Left ventricle myocardium inferior (tissue), 1 donor: ENCODE results near the gene EP400. TPM values are rescaled to one million over a fixed set of nuclear protein-coding genes. Genes with fewer than 3 reads are reported as not detected.

ENCODE experiments used
- DNase-seq: peaks from one replicate; pipeline ENCODE4 v3.0.0-alpha.2; 2020
- H3K27ac ChIP-seq: fragments of 200-600 bp; replicated peaks from 2 replicates; pipeline ENCODE4 v1.8.0; 2021
- H3K27me3 ChIP-seq: fragments of 200-600 bp; 2 replicates; pipeline ENCODE4 v1.8.0; 2021; ENCODE audit warnings: low read depth
- H3K36me3 ChIP-seq: fragments of 200-600 bp; 2 replicates; pipeline ENCODE4 v1.8.0; 2021
- H3K4me1 ChIP-seq: fragments of 200-600 bp; 2 replicates; pipeline ENCODE4 v1.8.0; 2021
- H3K4me3 ChIP-seq: fragments of 200-600 bp; 2 replicates; pipeline ENCODE4 v1.8.0; 2021; ENCODE audit warnings: mild to moderate bottlenecking, moderate library complexity
- H3K9me3 ChIP-seq: fragments of 200-600 bp; replicated peaks from 2 replicates; pipeline ENCODE4 v1.8.0; 2021
- intact Hi-C: fragments of 100-400 bp; cut with micrococcal nuclease; formaldehyde crosslinking; loops from one replicate; pipeline ENCODE4 v1.11.0; 2022
- total RNA-seq: library from RNA; stranded (reverse); fragmentation: NEBNext Ultra II Directional; extraction: Animal tissue kit (Norgen Biotek cat#: 25700); gene quantifications from one replicate; pipeline ENCODE4 v1.2.1, GENCODE V29; 2021
- TF ChIP-seq, protein P1 (sequence below): fragments of 200-600 bp; IDR thresholded peaks from 2 replicates; pipeline ENCODE4 v1.8.0; 2021; ENCODE audit warnings: antibody characterized with exemption, mild to moderate bottlenecking, borderline replicate concordance
- donor health status: DM: no; HTN: yes; CAD: no; lungs with severe emphysema.

Gene EP400
- total RNA-seq, 1 donor from 2014 or later, result 15.3 TPM

DNA sequence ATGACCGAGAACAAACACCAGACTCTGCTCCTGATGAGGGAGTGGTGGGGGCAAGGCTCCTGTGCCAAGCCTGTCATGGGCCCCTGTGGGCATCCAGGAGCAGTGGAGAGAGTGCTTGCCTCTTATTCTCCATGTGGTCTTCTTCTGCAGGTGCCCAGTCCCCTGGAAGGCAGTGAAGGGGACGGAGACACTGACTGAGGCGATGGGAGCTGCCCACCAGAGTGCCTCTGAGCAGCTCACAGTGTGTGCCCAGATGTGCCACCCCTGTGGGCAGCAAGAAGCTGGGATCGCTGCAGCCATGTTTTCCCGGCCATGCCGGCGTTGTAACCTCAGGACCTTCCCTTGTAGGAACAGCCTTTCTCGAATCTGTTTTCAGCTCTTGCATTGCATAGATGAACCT, 6.4 kb upstream of the EP400 start:
- TF ChIP-seq, protein P1, sequence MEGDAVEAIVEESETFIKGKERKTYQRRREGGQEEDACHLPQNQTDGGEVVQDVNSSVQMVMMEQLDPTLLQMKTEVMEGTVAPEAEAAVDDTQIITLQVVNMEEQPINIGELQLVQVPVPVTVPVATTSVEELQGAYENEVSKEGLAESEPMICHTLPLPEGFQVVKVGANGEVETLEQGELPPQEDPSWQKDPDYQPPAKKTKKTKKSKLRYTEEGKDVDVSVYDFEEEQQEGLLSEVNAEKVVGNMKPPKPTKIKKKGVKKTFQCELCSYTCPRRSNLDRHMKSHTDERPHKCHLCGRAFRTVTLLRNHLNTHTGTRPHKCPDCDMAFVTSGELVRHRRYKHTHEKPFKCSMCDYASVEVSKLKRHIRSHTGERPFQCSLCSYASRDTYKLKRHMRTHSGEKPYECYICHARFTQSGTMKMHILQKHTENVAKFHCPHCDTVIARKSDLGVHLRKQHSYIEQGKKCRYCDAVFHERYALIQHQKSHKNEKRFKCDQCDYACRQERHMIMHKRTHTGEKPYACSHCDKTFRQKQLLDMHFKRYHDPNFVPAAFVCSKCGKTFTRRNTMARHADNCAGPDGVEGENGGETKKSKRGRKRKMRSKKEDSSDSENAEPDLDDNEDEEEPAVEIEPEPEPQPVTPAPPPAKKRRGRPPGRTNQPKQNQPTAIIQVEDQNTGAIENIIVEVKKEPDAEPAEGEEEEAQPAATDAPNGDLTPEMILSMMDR, result no peak
- Histone ChIP-seq H3K9me3 (no peaks in the 10 kb centered on the region), H3K4me3 (no peak overlapping the region), H3K27ac (no peak overlapping the region), H3K36me3 (peaks cover 46% of the 10 kb centered on the region), H3K27me3 (no peaks in the 10 kb centered on the region), H3K4me1 (peaks cover 9% of the 10 kb centered on the region)
- intact Hi-C loops, result no loop called here
- no peak for DNase-seq

DNA sequence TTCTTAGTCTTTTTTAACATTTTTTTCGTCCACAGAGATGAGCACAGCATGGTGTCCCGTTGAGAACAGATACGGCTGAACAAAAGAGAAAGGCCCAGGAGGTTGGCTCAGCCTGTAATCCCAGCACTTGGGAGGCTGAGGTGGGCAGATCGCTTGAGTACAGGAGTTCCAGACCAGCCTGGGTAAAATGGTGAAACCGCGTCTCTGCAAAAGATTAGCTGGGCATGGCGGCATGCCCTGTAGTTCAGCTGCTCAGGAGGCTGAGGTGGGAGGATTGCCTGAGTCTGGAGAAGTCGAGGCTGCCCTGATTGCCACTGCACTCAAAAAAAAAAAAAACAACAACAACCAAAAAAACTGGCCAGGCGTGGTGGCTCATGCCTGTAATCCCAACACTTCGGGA, 5.9 kb upstream of the EP400 start:
- Histone ChIP-seq H3K4me3 (no peak overlapping the region), H3K27me3 (no peaks in the 10 kb centered on the region), H3K27ac (no peak overlapping the region), H3K9me3 (no peaks in the 10 kb centered on the region), H3K36me3 (peaks cover 46% of the 10 kb centered on the region), H3K4me1 (peaks cover 9% of the 10 kb centered on the region)
- intact Hi-C loops, result no loop called here
- TF ChIP-seq, protein P1, result no peak
- no peak for DNase-seq

DNA sequence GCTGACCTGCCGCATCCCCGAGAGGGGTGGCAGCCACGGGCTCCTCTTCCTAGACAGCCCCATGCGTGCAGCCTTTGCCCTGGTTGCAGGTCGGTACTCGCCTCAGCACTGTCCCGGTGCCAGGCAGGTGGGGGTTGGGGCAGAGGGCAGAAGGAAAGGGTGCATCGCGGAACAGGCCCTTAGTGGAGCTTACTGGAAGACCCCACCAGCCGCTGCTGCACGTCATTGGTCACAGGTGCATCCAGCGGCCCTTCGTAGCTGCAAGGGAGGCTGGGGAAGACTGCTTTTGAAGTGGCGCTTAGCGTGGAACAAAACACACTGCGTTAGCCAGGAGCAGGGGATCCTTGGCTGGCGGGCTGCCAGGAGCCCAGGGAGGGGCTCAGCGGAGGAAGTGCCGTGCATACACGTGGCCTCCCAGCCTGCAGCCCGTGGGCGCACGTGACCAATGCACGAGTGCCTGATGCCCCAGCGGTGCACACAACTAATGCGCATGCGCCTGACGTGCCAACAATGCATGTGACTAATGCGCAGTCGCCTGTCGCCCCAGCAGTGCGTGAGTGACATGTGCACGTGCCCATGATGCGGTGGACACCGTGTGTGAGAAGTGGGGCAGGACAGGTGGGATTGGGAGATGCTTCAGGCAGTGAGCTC, 5.0 kb upstream of the EP400 start:
- DNase-seq, result no peak
- H3K36me3 ChIP-seq, result peaks cover 39% of the 10 kb centered on the region
- intact Hi-C loops, result no loop called here

DNA sequence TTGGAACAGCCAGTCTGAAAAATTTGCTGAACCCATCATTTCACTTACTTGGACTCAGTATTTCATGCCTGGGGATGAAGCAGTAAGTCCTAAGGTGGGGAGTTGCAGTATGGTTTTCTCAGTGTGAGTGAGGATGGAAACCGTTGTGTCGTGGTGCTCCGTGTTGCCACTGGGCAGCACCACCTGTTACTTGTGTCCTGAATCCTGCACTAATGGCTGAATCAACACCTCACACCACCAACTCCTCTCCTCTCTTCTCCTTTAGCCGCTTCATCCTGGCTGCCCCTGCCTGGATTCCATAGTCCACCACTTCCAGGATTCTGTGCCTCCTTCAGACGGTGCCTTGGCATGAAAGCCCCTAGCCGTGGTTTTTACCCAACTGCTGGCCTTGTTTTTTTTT, 3.0 kb upstream of the EP400 start:
- TF ChIP-seq, protein P1, result no peak
- Histone ChIP-seq H3K9me3 (no peaks in the 10 kb centered on the region), H3K4me3 (no peak overlapping the region), H3K27ac (no peak overlapping the region), H3K27me3 (no peaks in the 10 kb centered on the region), H3K36me3 (peaks cover 29% of the 10 kb centered on the region), H3K4me1 (peaks cover 33% of the 10 kb centered on the region)
- intact Hi-C loops, result no loop called here
- DNase-seq, result no peak

More for the DNA sequence above, 5.0 kb upstream of the EP400 start:
- Histone ChIP-seq H3K4me3 (no peak overlapping the region), H3K4me1 (peaks cover 13% of the 10 kb centered on the region), H3K27ac (no peak overlapping the region), H3K27me3 (no peaks in the 10 kb centered on the region), H3K9me3 (no peaks in the 10 kb centered on the region)
- TF ChIP-seq, protein P1, result no peak

DNA sequence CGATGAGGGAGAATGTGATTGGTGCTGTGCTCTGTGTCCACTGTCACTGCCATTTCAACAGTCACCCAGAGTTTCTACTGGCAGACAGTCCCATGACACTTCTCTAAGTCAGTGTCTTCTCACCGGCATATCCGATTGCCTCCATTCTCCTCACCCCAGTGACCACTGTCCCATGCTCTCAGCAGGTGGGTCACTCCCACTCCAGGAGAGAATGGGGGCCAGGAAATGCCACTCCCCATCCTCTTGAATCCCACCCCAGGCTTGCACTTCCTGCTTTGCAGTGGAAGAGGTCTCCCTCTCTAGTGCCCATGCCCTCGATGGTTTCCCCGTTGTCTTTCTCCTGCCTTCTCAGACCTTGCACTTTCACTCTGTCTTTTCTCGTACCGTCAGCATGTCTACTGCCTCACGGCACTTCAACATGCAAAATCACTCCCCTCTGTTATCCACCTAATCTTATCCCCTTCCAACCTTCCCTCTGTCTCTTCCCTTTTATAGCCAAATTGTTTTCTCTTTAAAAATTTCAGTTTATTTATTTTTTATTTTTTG, 2.2 kb upstream of the EP400 start:
- TF ChIP-seq, protein P1, result no peak
- intact Hi-C loops, result no loop called here
- H3K9me3 ChIP-seq, result no peaks in the 10 kb centered on the region
- H3K27ac ChIP-seq, result no peak overlapping the region
- no peak overlapping the region for H3K4me3 ChIP-seq
- H3K4me1 ChIP-seq, result peaks cover 41% of the 10 kb centered on the region
- H3K36me3 ChIP-seq, result peaks cover 23% of the 10 kb centered on the region
- H3K27me3 ChIP-seq, result no peaks in the 10 kb centered on the region
- no peak for DNase-seq
